ENCODE measurements around the gene EBF3.
A peak's percentile ranks its signal among the peaks of the same experiment; 100 is the strongest.

EBF3 gene, protein sequence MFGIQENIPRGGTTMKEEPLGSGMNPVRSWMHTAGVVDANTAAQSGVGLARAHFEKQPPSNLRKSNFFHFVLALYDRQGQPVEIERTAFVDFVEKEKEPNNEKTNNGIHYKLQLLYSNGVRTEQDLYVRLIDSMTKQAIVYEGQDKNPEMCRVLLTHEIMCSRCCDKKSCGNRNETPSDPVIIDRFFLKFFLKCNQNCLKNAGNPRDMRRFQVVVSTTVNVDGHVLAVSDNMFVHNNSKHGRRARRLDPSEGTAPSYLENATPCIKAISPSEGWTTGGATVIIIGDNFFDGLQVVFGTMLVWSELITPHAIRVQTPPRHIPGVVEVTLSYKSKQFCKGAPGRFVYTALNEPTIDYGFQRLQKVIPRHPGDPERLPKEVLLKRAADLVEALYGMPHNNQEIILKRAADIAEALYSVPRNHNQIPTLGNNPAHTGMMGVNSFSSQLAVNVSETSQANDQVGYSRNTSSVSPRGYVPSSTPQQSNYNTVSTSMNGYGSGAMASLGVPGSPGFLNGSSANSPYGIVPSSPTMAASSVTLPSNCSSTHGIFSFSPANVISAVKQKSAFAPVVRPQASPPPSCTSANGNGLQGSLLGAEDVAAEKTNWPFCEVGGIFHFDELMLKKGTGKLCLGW

DNA sequence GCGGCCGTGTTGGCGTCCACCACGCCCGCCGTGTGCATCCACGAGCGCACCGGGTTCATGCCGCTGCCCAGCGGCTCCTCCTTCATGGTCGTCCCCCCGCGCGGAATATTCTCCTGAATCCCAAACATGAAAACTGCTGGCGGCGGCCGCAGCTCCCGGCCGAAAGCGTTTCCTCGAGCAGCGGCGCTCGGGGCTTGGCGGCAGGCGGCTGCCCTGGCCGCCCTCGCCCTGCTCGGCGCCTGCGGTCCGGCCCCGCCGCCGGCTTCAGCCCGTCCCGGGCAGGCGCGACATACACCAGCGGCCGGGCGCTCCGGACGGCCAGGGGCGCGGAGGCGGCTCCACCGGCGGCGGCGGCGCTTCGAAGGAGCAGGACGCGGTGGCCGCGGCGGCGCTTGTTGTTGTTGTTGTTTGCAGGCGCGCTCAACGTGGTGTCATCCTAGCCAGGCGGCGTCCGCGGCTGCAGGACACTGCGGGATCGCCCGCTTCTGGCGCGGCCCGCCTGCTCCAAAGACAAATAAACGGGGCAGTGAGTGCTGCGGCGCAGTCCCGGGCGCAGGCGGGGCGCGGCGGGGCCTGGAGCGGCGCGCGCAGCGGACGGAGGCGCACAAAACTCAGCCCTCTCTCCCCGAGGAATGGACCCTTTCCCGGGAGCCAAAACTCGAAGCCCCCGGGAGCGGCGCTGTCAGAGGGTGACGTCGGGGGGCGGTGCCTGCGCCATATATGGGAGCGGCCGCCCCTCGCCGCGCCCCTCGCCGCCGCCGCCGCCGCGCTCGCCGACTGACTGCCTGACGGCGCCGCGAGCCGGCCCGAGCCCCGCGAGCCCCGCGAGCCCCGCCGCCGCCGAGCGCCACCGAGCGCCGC is at the start of gene EBF3:
Gene EBF3, minus strand, starts transcription at position 634 of the 861 bp plus-strand sequence. Its CDS starts 506 bp downstream, at position 128.
- H3K27ac ChIP-seq, result peak within 1 kb of the TSS; percentile 60
- TF ChIP-seq, protein P1, sequence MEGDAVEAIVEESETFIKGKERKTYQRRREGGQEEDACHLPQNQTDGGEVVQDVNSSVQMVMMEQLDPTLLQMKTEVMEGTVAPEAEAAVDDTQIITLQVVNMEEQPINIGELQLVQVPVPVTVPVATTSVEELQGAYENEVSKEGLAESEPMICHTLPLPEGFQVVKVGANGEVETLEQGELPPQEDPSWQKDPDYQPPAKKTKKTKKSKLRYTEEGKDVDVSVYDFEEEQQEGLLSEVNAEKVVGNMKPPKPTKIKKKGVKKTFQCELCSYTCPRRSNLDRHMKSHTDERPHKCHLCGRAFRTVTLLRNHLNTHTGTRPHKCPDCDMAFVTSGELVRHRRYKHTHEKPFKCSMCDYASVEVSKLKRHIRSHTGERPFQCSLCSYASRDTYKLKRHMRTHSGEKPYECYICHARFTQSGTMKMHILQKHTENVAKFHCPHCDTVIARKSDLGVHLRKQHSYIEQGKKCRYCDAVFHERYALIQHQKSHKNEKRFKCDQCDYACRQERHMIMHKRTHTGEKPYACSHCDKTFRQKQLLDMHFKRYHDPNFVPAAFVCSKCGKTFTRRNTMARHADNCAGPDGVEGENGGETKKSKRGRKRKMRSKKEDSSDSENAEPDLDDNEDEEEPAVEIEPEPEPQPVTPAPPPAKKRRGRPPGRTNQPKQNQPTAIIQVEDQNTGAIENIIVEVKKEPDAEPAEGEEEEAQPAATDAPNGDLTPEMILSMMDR (conservative IDR thresholded peaks at IDR 0.05), result no peak

DNA sequence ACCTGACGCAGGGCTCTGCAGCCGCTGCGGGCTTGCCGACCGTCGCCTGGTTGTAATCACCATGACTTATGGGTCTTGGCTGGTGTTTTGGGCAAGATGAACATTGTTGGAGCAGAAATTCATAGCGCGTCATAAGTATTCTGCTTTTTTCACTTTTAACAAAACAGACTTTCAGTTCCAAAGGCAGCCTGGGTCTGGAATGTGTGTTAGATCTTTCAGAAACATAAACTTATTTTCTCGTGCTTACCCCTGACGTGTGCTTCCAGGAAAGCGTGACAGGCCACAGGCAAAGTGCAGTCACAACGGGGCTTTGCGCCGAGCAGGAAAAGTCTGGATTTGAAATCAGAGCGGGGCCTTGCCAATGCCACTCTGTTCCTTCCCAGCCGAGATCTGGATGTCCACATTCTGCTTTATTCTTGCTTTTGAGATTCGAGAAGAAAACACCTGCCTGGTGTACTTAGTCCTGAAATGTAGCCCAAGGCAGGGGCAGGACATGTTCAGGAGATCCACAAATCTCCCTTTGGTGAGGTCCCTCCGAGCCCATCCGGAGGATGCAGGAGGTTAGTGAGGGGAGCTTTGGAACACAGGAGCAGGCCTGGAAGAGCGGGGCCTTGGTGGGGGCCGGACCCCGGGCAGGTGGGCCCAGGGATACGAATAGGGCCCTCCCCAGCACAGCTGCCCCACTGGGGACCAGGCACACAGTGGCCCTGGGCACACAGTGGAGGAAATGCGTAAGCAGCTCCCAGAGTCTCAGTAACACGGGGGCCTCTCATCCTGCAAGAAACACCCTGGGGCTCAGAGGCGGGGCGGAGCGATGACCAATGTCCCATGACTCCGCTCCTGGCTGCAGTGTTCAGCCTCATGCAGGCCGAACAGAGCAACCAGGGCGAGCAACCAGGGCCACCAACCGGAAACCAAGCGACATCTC is 49.5 kb upstream of the EBF3 start:
- TF ChIP-seq, protein P1 (conservative IDR thresholded peaks at IDR 0.05), result no peak

DNA sequence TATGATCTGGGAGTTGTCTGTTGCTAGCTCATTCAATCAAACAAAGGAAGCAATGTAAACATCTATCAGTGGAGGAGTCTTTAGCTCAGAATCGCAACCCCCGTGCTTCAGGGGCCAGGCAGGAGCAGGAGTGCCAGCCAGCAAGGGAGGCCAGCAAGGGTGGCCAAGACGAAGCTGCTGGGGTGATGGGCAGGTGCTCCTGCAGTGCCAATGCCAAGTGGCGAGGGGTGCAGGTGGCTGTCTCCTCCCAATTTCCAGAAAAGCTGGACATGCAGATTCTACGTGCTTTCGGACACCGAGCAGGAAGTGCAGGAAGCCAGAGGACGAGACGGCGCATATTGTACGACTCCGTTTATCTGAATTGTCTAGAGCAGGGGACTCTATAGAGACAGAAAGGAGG is 48.1 kb upstream of the EBF3 start:
- TF ChIP-seq, protein P1 (conservative IDR thresholded peaks at IDR 0.05), result no peak
- no peak overlapping the region for H3K27ac ChIP-seq

More for the DNA sequence above, 49.5 kb upstream of the EBF3 start:
- no peak overlapping the region for H3K27ac ChIP-seq

DNA sequence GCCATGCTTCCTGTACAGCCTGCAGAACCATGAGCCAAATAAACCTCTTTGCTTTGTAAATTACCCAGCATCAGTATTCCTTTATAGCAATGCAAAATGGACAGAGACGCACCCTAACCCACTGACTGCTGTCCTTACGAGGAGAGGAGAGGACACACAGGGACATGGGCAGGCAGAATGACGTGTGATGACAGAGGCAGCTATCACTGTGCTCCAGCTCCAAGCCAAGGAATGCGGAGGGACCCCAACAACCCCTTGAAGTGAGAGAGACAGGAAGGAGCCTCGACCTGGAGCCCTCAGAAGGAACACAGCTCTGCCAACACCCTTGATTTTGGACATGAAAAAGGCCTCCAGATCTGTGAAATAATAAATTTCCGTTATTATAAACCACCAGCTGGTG is 46.6 kb upstream of the EBF3 start:
- no peak overlapping the region for H3K27ac ChIP-seq
- TF ChIP-seq, protein P1 (conservative IDR thresholded peaks at IDR 0.05), result no peak

DNA sequence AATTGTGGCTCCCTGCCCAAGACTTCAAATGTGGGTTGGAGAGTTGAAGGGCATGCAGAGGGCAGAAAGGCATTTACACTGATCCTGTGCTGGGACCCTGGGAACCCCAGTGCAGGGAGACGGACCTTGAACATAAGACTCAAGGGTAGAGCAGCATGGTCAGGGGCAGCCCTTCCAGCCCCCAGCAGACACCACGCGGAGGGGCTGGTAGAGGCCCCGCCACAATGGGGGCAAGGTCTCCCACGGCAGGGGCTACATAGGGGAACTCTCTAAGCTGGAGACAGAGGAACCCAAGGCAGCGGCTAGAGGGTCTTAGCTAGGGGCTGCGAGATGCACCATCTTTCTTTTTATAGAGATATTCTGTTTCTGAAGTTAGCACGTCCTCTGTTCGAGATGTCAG is 45.2 kb upstream of the EBF3 start:
- H3K27ac ChIP-seq, result no peak overlapping the region
- TF ChIP-seq, protein P1 (conservative IDR thresholded peaks at IDR 0.05), result no peak

DNA sequence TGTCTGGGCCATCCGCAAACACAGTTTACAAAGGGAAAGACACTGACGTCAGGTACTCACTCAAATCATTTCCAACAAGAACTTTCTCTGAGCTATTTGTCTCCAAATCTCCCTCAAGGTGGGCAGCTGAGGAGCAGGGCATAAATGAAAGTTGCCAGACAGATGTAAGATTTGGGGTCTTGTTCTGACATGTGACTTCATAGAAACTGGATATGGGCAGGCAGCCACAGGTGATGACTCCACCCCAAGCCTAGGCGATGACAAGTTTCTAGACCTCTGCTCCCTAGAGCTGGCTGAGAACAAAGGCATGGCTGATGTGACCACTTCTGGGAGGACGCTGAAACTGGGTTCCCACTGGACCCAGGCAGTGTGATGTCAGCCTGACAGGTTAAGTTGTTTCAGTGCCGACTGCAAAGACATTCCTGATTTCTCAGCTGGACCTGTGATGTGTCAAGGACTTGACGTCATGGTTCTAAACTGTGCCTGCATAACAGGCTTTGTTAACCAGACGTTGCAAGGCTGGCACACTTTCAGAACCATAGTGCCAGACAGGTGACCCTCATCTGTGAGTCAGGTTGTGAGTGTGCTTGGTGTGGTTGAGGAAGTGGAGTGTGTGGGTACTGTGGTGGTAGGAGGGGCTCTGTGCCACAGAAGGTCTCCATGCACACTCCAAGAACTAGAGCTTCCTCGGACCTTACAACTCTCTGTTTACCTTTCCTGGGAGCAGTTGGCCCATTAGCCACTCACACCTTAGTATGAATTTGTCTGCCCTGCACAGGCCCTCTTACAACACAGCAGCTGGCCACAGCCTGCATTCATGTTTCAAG is 39.9 kb upstream of the EBF3 start:
- TF ChIP-seq, protein P1 (conservative IDR thresholded peaks at IDR 0.05), result no peak
- no peak overlapping the region for H3K27ac ChIP-seq
